Bronchial epithelial cell (primary cell): ENCODE results near the gene DNAH6. TPM values are rescaled to one million over a fixed set of nuclear protein-coding genes. Genes with fewer than 3 reads are reported as not detected.

ENCODE experiments used
- DNase-seq: peaks from one replicate; pipeline ENCODE4 v3.0.0-alpha.2; 2010; ENCODE audit warnings: low read depth
- FAIRE-seq: peaks from 2 replicates; lab custom pipeline; 2011; peaks lifted over from hg19 to GRCh38; lab: Jason Lieb, UNC
- H3K27me3 ChIP-seq: 2 replicates; pipeline ENCODE4 v1.5.1; 2011; ENCODE audit warnings: low read length; ENCODE audit not compliant: control insufficient read depth, insufficient read depth
- H3K36me3 ChIP-seq: 2 replicates; pipeline ENCODE4 v1.5.1; 2011; ENCODE audit warnings: low read length; ENCODE audit not compliant: control insufficient read depth, insufficient read depth
- H3K4me3 ChIP-seq: 2 replicates; pipeline ENCODE4 v1.5.1; 2011; ENCODE audit warnings: mild to moderate bottlenecking, low read depth, low read length, control low read depth
- CTCF ChIP-seq: IDR thresholded peaks from 2 replicates; pipeline ENCODE4 v1.5.1; 2011; ENCODE audit warnings: mild to moderate bottlenecking, moderate library complexity, low read length, control low read depth, inconsistent platforms; ENCODE audit not compliant: insufficient read depth, severe bottlenecking
- total RNA-seq: library from RNA; depleted of rRNA; stranded (reverse); fragments of >200 nt; gene quantifications from 2 replicates; pipeline ENCODE4 v1.2.1, GENCODE V29; 2014

Gene DNAH6
- total RNA-seq, 1 donor from 2014 or later, result under 0.01 TPM

DNA sequence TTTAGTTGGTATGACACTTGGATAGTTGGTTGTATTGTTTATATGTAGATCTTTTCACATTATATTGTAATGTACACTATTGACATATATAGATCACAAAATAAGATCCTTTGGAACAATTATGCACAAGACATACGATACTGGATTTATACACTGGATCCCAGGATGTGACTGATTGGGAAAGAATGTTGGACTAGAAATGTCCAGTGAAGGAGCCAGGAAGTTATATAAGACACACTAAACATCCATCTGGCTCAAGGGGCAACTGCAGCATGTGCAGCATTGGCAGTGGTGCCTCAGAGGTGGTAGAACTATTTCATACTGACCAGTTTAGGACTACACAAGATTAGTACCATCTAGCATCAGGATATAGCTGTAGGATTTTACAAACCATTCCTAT, 259.7 kb downstream of the DNAH6 start:
- FAIRE-seq (no peak), DNase-seq (peak; percentile 56)
- H3K36me3 ChIP-seq, result no peaks in the 10 kb centered on the region
- no peak for TF ChIP-seq CTCF
- H3K4me3 ChIP-seq, result no peak overlapping the region
- no peaks in the 10 kb centered on the region for H3K27me3 ChIP-seq

DNA sequence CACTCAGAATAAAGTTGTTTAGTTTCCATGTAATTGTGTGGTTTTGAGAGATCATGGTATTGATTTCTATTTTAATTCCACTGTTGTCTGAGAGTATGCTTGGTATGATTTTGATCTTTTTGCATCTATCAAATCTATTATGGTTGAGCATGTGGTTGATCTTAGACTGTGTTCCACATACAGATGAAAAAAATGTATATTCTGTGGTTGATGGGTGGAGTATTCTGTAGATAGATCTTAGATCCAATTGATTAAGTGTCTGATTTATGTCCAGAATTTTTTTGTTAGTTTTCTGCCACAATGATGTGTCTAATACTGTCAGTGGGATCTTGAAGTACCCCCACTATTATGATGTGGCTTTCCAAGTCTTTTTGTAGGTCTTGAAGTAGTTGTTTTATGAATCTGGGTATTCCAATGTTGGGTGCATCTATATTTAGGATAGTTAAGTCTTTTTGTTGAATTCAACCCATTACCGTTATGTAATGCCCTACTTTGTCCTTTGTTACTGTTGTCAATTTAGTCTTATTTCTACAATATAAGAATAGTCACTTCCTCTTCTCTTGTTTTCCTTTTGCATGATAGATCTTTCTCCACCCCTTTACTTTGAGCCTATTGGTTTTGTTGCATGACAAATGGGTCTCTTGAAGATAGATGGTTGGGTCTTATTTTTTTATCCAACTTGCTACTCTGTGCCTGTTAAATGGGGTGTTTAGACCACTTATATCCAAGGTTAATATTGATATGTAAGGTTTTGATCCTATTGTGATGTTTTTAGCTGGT, 262.8 kb downstream of the DNAH6 start:
- no peaks in the 10 kb centered on the region for H3K27me3 ChIP-seq
- no peak for TF ChIP-seq CTCF
- H3K36me3 ChIP-seq, result no peaks in the 10 kb centered on the region
- DNase-seq (no peak), FAIRE-seq (no peak)
- no peak overlapping the region for H3K4me3 ChIP-seq

DNA sequence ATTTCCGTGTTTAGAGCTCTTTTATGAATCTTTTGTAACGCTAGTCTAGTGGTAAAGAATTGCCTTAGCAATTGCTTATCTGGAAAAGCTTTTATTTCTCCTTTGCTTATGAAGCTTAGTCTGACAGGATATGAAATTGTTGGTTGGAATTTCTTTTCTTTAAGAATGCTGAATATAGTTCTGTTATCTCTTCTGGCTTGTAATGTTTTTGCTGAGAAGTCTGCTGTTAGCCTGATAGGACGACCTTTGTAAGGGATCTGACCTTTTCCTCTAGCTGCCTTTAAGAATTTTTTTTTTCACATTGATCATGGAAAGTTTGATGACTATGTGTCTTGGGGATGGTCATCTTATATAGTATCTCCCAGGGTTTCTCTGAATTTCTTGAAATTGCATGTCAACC, 263.5 kb downstream of the DNAH6 start:
- DNase-seq, result no peak
- no peaks in the 10 kb centered on the region for H3K27me3 ChIP-seq
- no peaks in the 10 kb centered on the region for H3K36me3 ChIP-seq
- no peak for FAIRE-seq
- no peak for TF ChIP-seq CTCF
- H3K4me3 ChIP-seq, result no peak overlapping the region

DNA sequence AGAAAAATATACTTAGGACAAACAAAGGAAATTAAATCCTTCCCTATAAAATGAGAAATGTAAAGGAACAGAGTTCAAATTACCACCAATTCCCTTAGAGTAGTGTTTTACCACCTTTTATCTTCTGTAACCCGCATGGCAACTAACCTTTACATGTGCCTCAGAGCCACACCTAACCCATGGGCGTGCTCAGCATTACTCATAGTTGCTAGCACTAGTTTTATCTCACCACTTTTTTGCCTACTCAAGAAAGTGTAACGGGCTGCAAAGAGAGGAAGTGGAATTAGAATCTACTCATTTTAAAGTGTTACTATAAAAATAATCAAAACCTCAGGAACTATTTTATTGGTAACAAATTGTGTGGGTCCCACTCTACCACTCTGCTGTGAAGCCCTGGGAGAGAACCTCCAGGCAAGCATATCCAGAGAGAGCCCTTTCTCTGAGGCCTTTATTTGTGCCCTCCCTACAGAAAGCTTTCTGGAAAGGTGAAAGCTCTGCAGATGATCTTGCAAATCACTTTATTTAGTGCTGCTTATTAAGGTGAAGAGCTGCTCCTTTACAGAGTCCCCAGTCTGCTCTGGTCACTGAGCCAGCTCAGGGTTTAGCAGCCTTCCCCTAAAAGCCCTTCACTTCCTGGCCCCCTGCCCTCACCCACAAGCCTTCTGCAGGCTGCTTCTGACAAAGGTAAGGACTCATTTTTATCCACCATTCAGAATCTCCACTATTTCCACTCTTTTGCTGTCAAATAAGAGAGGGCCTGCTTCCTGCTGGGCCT, 265.8 kb downstream of the DNAH6 start:
- TF ChIP-seq CTCF, result no peak
- DNase-seq, result peak; percentile 86
- H3K4me3 ChIP-seq, result no peak overlapping the region
- H3K27me3 ChIP-seq, result no peaks in the 10 kb centered on the region
- no peaks in the 10 kb centered on the region for H3K36me3 ChIP-seq
- no peak for FAIRE-seq

GRCh38 chr2:84782717-84783442, 266.6 kb downstream of the DNAH6 start:
- DNase-seq (peak; percentile 23), FAIRE-seq (no peak)
- Histone ChIP-seq H3K4me3 (no peak overlapping the region), H3K36me3 (no peaks in the 10 kb centered on the region), H3K27me3 (no peaks in the 10 kb centered on the region)
- TF ChIP-seq CTCF, result no peak
